T-helper 2 cell treated with Interferon-gamma antibody and Interleukin-4, amounts not matched to agents 100 ng/mL and 5 ng/mL, for 36 hours (primary cell): ENCODE results near the gene SLC39A13. TPM values are rescaled to one million over a fixed set of nuclear protein-coding genes. Genes with fewer than 3 reads are reported as not detected.

Experiments used
- intact Hi-C: fragments of 100-400 bp; cut with micrococcal nuclease; formaldehyde crosslinking; loops from one replicate; pipeline ENCODE4 v1.15.1; 2023
- total RNA-seq: library from RNA; stranded (reverse); gene quantifications from 2 replicates; pipeline ENCODE4 v1.2.3, GENCODE V29; 2022

Gene SLC39A13
- 20.2 and 20.6 TPM in 2 replicates for total RNA-seq

DNA sequence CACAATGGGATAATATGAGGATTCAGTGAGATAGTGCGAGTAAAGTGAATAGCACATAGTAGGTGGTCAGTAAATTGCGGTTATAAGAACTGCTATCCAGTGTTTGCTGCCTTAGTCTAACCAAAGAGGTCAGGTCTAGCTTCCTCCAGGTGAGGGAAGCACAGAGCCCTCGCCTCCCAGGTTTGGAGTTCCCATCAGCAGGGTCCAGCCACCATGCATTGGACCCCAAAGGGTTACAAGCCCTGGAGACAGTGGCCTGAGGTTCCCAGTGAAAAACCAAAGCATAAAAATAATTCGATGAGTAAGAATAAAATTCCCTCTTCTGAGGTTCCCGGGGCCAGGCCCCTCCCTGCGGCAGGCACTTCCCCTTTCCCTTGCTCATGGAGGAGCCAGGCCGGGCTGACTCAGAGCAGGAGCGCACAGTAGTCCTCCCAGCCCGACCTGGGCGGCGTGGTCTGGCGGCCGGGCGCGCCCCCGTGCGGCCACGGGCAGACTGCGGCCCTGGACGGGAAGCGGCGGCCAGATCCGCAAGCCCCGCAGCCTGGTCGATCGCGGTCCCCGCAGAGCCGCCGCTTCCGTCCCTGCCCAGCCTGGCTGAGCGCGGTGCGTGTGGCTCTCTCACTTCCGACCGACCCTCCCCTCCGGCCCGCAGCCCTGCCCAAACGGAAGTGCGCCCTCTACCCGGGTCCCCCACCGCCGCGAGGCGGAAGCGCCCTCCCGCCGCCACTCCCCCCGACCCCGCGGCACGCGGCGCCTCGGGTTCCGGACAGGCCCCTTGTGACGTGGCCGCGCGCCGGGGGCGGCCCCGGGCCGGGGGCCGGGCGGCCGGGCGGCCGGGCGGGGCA is at the start of gene SLC39A13:
Gene SLC39A13 (plus strand): TSS at position 845 of the 845 bp plus-strand sequence. CDS start 1,505 bp downstream, outside the sequence.
- intact Hi-C loops, result loop anchor here (1.0 to 5.0 kb wide), 8 partner anchors 14 to 231 kb away; partner anchors contain the start of genes ACP2, ARFGAP2, CELF1 and PSMC3

DNA sequence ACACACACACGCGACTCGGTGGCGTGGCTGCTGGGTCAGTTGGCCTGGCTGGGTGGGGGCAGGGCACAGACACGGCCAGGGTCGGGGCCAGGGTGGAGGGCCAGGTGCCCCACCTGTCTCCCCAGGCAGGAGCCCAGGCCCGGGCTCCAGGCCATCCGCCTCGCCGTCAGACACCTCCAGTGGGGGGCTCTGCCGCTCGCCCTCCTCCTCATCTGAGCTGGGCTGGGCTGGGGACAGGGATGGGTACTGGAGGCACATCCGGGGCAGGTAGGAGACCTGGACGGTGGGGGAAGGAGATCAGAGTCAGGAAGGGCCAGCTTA is 49.7 kb upstream of the SLC39A13 start:
- intact Hi-C loops, result no loop called here

DNA sequence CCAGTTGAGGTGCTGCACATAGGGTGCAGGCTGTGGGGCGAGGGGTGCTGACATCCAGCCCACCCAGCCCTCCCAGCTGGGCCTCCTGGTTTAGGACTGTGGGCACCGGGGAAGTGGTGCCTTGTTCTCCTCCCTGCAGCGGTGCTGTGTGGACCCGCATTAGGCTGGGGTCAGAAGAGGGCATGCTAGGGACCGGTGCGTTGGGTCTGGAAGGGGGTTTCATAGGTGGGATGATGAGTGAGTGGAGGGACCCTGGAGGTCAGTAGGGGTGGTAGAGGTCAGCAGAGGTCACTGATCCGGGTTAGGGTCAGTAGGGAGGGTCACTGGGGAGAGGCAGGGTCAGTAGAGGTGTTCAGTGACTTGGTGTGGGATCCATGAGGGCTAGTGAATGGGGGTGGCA is 49.2 kb upstream of the SLC39A13 start:
- intact Hi-C loops, result no loop called here

DNA sequence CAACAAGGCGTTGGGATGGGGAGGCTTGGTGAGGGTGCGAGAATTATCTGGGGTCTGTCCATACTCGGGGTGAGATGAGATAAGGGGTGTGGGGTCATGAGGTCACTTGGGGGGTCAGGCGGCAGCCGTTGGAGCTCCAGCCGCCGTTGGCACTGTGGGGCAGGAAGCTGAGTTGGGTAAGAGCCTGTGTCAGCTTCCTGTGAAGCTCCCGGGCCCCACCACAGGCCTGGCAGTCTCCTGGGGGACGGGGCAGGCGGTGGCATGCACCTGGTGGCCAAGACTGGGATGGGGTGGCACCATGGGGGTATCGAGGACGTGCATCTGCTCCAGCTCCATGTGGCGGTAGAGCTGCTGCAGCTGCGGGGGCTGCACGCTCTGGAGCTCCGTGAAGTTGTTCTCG is 48.8 kb upstream of the SLC39A13 start:
- intact Hi-C loops, result no loop called here

DNA sequence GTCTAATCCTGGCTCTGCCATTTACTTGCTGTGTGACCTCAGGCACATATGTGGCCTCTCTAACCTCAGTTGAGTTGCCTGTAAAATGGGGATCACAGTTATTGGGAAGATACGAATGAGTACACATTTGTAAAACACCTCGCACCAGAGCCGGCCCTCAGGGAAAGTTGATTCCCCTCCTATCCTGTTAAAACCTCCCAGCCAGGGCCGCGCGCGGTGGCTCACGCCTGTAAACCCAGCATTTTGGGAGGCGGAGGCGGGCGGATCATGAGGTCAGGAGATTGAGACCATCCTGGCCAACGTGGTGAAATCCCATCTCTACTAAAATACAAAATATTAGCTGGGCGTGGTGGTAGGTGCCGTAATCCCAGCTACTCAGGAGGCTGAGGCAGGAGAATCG is 48.0 kb upstream of the SLC39A13 start:
- intact Hi-C loops, result no loop called here

DNA sequence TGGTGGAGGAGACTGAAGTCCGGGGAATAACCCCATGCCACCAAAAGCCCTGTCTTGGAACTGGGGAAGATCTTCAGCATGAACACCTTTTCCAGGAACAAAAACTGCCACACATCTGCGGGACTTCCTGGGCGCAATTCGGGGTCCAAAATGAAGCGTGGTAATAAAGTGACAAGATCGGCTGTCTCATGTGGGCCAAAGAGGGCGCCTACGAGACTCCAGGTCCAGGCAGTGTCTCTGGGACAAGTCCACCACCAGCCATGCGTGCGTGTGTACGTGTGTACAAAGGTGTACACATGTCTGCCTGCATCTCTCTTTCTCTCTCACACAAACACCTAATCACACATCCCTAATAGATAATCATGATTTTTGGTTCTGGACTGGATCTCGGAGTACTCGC is 47.0 kb upstream of the SLC39A13 start:
- intact Hi-C loops, result no loop called here

DNA sequence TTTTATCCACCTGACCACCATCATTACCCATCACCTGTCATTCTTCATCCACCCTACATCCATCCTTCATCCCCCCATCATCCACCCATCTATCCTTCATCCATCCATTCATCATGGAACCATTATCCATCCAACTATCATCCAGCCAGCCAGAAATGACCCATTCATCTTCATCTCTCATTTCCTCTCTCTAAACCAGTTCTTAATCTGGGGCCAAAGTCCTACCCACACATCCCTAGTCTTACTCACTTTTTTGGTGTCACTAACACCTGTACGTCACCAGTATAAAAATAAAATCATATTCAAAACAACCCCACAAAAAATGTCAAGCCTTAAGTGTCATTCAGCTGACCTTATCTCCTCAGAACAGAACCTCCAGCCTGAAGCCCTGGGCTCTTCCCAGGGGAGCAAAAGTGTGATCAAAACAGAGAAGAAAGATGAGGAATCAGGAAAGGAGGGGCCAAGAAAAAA is 42.3 kb upstream of the SLC39A13 start:
- intact Hi-C loops, result no loop called here

DNA sequence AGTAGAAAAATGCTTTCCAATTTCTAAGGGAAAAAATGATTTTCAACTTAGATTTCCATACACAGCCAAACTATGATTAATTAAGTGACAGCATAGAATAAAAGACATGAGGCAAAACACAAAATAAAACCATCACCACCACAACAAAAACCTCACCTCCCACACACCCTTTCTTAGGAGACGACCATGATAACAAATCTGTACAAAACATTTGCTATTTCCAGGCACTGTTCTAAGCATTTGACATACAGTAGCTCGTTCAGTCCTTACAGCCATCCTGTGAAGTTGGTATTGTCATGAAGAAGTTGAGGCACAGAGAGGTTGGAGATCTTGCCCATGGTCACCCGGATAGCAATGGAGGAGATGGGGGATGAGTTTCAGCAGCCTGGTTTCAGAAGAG is 38.7 kb upstream of the SLC39A13 start:
- intact Hi-C loops, result no loop called here

DNA sequence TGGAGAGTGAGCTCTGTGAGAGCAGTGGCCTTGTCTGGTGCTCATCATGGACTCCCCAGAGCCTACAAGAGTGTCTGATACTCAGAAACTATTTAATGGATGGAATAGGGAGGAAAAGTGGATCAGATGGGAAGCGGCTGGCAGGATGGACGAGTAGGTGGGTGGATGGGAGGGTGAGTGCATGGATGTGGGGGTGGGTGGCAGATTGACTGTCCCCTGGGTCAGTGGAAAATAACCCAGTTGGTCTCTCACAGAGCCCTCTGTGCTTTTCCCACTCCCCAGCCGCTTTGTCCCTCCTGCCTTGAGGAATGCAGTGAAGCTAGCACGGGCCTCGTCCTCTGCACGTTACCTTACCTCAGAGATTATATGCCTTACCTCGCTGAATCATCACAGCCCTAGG is 36.0 kb upstream of the SLC39A13 start:
- intact Hi-C loops, result no loop called here

DNA sequence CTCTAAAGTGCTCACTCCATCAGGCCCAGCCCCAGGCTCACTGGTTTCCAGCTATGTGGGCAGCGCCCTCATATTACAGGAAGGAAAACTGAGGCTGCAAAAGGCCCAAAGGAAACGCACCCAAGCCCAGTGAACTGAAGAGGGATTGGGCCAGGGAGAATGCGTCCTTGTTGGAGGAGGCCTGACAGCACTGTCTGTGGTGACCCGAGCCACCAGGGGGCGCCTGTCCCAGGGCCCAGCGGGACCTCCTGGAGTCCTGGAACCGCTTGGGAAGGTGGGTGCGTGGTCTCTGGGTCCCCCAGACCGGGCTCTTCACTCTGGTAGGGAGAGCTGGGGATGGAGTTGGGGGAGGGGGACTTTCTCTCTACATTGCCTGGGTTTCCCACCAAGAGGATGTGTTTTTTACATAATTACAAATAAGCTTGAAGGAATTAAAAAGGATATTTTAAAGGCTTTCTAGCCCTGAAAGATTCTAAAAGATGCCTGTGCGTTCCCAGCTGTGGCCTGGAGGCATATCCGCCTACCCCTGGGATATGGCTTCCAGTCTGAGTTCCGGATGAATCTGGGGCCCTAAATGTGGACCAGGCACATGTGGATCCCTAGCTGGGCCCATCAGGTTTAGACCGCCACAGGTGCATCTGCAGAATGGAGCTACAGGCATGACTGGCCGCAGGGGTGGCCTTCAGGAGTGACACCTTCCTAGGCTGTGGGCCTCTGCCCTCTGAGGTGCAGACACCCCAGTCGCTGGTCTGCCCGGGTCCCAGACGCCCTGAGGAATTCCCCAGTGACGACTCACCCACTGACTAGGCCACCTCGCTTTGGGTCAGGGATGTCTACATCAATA is 34.3 kb upstream of the SLC39A13 start:
- intact Hi-C loops, result loop anchor here (1.0 kb wide), 4 partner anchors 34 to 80 kb away; partner anchors contain the start of genes PSMC3 and SLC39A13

DNA sequence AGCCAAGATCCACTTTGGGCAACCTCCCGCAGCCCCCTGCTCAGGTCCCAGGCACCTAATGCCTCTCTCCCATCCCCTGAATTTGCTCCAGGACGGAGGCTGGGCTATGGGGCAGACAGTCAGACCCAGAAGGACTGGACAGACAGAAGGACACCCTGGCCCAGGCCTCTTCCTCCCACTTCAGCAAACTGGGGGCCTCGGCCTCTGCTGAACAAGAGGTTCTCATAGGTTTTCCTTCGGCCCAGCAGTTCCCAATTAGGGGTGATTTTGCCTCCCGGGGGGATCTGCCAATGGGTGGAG is 33.7 kb upstream of the SLC39A13 start:
- intact Hi-C loops, result loop anchor here (1.0 kb wide), 4 partner anchors 34 to 80 kb away; partner anchors contain the start of genes PSMC3 and SLC39A13

DNA sequence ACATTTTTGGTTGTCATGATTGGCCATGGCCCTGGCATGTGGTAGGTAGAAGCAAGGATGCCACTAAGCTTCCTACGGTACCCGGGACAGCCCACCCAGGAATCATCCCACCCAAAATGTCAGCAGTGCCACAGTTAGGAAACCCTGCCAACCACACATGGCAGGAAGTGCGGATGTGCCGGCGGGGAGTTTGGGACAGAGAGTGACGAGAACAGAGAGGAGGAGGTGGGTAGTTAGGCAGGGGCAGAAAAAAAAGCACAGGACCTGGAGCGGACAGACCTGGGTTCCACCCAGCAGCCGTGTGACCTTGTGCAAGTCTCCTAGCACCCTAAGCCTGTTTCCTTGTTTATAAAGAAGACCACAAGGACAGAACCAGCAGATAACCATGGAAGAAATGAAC is 33.4 kb upstream of the SLC39A13 start:
- intact Hi-C loops, result no loop called here

DNA sequence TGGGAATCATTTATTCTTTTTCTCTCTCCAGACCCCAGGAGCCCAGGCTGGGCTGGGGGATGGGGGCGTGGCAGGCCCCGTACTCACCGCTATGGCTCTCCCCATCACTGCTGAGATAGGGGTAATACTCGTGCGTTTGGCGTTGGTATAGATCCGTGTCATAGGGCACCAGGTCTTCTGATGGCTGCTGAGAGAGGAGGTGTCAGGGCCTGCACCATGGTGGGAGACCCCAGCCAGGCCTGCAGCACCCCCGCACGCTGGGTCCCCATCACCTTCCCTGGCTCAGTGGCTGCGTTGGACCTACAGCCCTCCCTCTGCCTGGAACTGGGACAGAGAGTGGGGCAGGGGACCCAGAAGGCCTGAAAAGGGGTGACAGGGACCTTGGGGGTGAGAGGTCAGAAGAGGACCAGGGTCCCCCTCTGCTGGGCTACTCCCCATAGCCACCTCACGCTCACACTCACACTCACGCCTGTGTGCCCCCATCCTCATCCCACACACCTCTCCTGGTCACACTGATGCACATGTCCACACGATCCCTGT is 32.8 kb upstream of the SLC39A13 start:
- intact Hi-C loops, result no loop called here

DNA sequence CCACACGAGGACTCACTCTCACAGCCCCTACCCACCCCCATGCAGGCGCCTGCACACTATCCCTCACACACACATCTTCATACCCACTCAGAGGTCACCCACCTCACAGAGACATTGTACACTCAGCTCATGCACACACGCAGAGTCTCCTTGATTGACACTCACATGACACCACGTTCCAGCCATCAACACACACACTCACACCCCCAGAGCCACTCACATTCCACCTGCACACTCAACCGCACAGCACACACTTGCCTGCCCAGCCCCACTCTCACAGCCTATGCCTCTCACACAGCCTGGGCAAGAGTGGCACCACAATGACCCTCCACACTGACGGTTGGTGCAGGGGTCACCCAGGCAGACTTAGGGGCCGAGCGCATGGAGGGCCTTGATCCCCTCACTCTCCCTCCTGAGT is 32.3 kb upstream of the SLC39A13 start:
- intact Hi-C loops, result no loop called here

DNA sequence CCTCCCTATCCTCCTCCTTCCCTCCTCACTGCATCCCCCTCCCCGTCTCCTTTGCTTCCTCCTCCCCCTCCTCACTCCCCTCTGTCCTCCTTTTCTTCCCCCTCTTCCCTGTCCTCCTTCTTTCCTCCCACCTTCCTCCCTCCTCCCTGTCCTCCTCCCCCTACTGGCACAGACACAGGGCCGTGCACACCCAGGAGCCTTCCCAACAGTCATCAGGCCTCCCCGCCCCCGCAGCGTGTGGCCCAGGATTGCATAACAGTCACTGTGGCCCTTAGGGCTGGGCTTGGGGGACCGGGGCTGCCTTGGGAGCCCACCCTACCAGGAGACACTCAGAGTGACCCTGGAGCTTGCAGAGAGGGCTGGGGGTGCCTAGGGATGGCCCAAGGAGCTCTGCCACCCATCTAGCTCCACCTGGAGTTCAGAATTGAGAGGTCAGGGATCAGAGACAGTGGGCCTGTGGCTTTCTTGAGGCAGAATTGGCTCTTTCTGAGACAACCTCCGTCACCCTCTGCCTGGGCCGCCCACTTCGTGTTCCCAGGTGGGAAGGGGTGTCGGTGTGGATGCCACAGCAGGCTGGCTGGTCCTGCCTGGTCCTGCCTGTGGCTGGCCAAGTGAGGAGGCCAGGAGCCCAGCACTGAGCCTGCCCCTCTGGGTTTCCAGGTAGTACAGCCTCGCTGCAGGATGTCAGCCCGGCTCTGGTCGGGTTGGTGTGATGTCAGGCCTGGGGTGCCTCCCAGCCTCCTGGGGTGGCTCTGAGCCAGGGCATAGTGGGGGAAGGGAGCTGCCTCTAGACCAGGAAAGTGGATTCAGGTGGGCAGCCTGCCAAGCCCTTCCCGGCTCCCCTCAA is 31.6 kb upstream of the SLC39A13 start:
- intact Hi-C loops, result no loop called here

DNA sequence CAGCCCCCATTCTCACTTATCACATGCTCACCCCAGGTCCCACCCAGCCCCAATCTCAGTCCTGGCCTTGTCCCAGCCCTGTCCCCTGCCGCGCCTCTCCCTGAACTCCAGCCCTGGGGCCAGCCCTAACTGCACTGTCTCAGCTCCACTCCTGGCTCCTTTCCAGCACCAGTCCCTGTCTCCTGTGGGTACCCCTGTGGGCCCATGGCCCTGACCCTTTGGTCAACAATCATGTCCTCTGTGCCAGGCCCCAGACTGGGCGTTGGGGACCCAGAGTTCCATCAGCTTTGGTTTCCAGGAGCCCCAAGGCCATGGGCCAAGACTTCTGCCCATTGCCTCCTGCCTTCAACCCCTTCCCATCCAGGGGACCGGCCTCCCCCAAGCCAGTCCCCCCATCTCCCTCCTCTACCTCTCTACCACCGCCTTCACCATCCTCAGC is 30.8 kb upstream of the SLC39A13 start:
- intact Hi-C loops, result no loop called here

DNA sequence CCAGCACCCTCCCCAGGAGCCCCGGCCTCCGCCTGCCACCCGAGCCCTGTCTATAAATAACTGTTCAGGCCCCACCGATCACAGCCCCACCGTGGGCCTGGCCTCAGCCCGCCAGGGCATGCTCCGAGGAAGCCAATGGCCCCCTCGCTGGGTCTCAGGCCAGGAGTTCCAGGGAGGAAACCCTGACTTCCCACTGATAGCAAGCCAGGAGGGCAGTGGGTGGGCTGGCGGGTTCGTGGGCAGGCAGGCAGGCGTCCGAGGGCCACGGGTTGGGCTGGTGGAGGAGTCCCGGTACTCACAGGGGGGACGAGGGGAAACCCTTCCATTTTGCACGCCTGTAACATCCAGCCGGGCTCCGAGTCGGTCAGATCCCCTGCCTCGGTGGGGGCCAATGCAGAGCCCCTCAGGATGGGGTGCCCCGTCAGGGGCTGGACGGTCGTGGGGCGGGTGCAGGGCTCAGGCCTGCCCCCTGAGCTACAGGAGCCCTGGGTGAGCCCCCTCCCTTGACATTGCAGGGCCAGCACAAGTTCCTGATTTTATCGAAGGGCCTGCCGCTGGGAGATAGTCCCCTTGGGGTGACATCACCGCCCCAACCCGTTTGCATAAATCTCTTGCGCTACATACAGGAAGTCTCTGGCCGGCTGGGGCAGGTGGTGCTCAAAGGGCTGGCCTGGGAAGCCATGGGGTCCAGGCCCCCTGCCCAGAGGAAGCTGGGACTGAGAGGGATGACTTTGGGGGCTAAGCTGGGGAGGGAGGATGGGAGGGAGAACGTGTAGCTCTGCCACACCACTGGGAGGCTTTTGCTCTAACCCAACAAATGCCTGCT is 30.2 kb upstream of the SLC39A13 start, which contains the start of gene SPI1:
Gene SPI1 (minus strand): TSS at position 538 of the 826 bp plus-strand sequence. CDS start 194 bp downstream, at position 344.
- intact Hi-C loops, result no loop called here

DNA sequence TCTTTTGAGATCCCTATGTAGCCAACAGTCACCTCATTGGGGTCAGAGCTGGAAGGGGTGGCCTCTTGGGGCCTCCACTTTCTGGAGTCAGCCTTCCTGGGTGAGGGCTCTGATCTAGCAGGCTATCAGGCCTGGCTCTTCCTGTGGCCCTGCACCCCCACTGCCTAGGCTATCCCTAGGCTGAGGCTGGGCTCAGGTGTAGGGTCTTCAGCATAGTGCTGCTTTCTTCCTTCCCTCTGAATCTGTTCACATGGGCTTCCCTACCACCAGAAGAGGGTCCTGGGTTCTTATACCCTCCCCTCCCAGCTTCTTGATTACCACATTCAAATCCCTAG is 29.6 kb upstream of the SLC39A13 start:
- intact Hi-C loops, result no loop called here

DNA sequence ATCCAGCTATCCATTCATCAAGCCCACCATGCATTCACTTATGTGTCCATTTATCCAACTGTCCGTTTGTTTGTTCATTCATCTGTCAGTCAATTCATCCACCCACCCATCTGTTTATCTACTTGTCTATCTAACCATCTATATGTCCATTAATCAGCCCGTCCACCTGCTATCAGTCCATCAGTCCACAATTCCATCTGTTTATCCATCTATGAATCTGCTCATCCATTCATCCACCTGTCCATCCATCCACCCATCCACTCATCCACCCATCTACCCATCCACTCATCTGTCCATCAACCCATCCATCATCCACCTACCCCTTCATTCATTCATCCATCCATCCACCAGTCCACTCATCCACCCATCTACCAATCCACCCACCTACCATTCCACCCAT is 29.1 kb upstream of the SLC39A13 start:
- intact Hi-C loops, result no loop called here

DNA sequence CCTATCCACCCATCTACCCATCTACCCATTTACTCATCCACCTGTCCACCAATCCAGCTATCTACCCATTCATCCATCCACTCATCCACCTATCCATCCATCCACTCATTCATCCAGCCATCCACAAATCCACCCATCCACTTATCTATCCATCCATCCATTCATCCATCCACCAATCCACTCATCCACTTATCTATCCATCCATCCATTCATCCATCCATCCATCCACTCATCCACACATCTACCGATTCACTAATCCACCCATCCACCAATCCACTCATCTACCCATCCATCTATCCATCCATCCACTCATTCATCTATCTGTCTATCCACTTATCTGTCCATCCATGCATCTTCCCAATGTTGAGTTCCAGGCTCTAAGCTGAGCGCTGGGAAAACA is 28.3 kb upstream of the SLC39A13 start:
- intact Hi-C loops, result no loop called here
